ENCODE results near the gene CDKN2AIP.

GRCh38 chr4:183493246-183493645, 48.8 kb downstream of the CDKN2AIP start:
- no peak for TF ChIP-seq CTCF (IDR thresholded peaks at IDR 0.05)
- no peak for TF ChIP-seq EZH2 (IDR thresholded peaks at IDR 0.05)
